ENCODE data around the gene KRTAP5-7. TPM values are rescaled to one million over a fixed set of nuclear protein-coding genes. Genes with fewer than 3 reads are reported as not detected.
"Not testable (repeated sequence)": the region's sequence is repeated elsewhere in the genome, so short reads cannot be mapped to it uniquely, and the experiment has no call there.

Gene KRTAP5-7
- total RNA-seq, 1 experiment from 2014 or later = not detected

DNA sequence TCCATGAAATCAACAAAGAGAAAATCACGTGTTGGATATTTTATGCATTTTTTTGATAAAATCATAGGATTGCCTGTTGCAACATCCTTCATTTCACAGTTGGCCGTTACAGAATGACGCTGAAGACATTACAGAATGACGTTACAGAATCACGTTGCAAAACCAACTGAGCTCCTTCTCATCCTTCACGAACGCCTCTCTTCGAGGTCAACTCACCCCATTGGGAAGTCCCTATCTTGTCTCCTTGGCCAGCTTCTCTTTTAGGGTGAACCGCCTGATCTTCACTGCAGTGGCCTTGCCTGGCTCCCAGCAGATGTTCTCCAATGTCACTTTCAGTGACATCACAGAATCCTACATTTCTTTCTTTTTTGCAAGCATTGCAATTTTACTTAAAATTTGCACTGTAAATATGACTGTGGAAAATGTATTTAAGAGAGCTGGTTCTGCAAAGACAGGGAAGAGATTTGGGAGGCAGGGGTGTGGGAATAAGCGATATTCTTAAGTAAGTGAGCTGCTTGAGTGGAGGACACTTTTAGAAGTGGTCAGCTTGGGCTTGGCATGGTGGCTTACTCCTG, 5.1 kb downstream of the KRTAP5-7 start:
- DNase-seq (ENCODE audit: low spot score) = no peak

DNA sequence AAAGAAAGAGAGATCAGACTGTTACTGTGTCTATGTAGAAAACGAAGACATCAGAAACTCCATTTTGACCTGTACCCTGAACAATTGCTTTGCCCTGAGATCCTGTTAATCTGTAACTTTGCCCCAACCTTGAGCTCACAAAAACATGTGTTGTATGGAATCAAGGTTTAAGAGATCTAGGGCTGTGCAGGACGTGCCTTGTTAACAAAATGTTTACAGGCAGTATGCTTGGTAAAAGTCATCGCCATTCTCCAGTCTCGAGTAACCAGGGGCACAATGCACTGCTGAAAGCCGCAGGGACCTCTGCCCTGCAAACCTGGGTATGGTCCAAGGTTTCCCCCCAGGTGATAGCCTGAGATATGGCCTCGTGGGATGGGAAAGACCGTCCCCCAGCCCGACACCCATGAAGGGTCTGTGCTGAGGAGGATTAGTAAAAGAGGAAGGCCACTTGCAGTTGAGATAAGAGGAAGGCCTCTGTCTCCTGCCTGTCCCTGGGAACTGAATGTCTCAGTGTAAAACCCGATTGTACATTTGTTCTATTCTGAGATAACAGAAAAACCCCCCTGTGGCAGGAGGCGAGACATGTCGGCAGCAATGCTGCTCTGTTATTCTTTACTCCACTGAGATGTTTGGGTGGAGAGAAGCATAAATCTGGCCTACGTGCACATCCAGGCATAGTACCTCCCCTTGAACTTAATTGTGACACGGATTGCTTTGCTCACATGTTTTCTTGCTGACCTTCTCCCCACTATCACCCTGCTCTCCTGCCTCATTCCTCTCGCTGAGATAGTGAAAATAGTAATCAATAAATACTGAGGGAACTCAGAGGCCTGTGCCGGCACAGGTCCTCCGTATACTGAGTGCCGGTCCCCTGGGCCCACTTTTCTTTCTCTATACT, 7.9 kb downstream of the KRTAP5-7 start:
- not testable (repeated sequence) for DNase-seq (ENCODE audit: low spot score)

DNA sequence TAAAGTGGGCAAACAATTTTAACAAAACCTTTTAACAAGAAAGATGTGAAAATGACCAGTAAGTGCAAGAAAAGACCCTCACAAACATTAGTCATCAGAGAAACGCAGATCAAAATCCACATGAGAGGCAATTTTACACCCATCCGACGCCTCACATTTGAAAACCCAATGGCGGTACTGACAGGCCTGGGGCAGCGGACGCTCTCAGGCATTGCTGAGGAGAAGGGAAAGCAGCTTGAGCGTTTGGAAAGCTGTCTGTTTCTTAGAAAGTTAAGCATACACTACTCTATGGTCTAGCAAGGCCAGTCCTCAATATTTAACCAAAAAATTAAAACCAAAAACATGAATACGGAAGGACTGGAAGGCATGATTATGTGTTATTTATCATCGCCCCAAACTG, 8.8 kb downstream of the KRTAP5-7 start:
- DNase-seq (ENCODE audit: low spot score) = no peak

DNA sequence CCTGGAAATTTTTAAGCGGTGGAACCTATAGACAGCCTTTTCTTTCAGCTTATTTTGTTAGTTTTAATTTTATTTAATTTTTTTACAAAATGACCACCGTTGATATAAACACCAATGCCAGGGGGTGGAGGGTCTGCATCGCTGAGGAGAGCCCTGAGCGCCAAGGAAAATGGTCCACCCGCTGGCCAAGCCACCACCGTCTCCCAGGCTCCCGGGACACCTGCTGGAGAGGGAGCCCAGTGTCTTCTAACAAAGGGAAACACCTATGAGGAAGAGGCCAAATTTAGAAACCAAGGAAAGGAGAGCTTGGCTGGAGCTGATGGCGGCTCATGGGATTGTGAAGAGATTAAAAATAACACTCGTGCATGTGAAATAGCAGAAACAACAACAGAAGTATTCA, 10.5 kb downstream of the KRTAP5-7 start:
- DNase-seq (ENCODE audit: low spot score) = no peak

DNA sequence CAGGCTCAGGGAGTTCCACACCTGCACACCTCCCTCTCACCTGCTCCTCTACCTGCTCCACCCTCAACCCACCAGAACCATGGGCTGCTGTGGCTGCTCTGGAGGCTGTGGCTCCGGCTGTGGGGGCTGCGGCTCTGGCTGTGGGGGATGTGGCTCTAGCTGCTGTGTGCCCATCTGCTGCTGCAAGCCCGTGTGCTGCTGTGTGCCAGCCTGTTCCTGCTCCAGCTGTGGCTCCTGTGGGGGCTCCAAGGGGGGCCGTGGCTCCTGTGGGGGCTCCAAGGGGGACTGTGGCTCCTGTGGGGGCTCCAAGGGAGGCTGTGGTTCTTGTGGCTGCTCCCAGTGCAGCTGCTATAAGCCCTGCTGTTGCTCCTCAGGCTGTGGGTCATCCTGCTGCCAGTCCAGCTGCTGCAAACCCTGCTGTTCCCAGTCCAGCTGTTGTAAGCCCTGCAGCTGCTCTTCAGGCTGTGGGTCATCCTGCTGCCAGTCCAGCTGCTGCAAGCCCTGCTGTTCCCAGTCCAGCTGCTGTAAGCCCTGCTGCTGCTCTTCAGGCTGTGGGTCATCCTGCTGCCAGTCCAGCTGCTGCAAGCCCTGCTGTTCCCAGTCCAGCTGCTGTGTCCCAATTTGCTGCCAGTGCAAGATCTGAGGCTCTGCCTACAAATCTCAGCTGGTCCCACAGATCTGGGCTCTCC, 11.1 kb downstream of the KRTAP5-7 start, which contains the start of gene KRTAP5-8:
TSS of gene KRTAP5-8 (plus strand) at position 49 of the 689 bp plus-strand sequence. CDS start at position 80, 31 bp downstream.
- not testable (repeated sequence) for DNase-seq (ENCODE audit: low spot score)

DNA sequence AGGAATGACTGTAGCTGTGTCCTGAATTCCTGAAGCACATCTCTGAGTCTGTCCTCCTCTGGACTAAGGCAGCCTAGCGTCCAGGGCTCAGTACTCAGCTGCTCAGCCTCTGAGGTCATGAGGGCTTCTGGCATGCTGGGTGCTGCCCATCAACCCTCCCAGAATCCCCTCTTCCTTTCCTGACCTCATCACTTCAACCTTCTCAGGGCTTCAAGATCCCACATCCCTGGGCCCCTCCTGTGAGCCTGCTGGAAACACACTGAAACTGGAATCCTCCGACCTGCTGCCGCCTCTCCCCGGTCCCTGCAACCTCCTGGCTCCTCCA, 11.6 kb downstream of the KRTAP5-7 start:
- no peak for DNase-seq (ENCODE audit: low spot score)

DNA sequence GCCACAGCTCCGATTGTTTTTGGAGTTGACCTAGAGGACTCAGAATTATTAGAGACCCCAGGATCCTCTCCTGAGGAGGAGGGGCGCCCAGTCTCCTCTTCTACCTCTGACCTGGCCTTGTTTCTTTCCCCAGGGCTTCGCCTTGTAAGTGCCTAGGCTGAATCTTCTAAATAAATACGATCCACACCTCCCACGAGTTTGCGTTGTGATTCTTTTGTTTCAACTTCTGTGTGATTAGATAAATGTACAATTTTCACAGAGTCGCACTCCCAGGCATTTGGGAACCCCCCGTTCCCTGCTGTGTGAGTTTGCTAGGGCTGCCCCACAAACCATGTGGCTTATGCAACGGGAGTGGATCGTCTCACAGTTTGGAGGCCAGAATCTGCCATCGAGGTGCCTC, 11.9 kb downstream of the KRTAP5-7 start:
- DNase-seq (ENCODE audit: low spot score) = no peak

DNA sequence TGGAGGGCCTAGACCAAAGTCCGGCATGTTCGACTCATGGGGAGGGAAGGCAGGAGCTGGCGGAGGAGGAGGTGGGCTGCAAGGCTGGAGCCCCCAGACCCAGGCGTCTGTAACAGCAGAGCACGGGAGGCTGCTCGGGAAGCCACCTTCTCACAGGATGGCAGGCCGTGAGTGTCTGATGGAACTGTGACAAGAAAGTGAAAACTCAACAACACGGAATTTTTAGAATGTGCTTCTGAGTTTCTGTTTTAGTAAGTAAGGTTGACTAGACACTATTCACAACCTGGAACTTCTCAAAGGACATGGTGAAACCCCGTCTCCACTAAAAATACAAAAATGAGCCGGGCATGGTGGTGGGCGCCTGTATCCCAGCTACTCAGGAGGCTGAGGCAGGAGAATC, 12.9 kb downstream of the KRTAP5-7 start:
- DNase-seq (ENCODE audit: low spot score) = not testable (repeated sequence)

DNA sequence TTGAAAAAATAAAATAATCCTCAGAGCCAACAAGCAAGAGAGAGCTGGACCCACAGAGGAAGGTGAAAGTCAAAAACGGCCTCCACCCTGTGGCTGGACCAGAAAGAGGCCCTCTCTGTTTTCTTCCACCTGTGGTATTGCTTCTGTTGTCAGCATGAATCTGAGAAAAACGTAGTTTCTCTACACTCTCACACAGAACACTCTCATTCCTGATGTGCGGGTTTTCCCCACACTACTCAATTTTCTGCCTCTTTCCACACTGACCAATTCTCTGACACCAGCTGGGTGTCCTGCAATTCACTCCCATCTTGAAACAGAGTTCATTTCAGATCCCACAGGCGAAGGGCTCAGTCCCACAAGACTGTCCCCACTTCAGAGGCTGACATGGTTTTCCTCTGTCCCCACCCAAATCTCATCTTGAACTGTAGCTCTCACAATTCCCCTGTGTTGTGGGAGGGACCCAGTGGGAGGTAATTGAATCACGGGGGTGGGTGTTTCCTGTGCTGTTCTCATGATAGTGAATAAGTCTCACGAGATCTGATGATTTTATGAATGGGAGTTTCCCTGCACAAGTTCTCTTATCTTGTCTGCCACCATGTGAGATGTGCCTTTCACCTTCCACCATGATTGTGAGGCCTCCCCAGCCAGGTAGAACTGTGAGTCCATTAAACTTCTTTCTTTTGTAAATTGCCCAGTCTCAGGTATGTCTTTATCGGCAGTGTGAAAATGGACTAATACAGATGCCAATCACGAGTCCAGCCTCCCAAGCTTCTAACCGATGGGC, 13.6 kb downstream of the KRTAP5-7 start:
- DNase-seq (ENCODE audit: low spot score) = not testable (repeated sequence)

DNA sequence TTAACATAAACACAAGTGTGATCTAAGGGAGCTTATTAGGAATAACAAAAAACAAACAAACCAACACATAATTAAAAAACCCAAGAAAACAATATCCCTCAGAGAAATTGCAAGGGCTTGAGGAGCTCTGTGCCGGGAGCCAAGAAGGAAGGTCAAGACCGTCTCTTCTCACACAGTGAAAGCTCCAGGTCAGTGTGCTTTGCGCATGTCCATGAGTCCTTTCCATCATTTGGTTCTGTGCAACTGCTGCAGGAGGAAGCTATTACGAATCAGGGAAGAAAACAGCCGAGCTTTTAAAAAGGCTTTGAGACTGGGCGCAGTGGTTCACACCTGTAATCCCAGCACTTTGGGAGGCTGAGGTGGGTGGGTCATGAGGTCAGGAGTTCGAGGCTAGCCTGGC, 15.3 kb downstream of the KRTAP5-7 start:
- DNase-seq (ENCODE audit: low spot score) = no peak

DNA sequence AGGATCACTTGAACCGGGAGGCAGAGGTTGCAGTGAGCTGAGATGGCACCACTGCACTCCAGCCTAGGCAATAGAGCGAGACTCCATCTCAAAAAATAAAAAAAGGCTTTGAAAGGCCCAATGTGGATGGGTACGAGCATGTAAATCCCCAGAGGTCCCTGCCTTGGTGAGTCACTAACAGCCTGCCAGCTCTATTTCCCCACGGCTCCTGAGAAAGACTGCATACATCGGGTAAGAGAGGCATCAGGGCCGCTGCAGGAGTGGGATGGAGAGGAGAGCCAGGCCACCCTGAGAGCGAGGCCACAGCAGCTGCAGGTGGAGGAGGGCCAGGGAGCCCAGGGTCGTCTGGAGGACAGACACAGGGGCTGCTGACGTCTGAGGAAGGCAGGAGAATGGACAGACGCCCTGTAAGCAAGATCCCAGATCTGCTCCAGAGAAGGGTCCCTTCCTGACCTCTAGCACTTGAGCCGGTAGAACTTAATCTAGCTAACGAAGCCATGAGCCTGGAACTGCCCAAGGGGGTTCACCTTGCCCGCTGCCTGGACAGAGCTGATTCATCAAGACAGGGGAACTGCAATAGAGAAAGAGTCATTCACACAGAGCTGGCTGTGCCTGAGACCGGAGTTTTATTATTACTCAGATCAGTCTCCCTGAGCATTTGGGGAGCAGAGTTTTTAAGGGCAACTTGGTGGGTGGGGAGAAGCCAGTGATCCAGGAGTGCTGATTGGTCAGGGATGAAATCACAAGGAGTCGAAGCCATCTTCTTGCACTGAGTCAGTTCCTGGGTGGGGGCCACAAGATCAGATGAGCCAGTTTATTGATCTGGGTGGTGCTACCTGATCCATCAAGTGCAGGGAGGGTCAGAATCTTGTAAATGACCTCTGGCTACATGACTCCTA, 16.1 kb downstream of the KRTAP5-7 start:
- DNase-seq (ENCODE audit: low spot score) = no peak

DNA sequence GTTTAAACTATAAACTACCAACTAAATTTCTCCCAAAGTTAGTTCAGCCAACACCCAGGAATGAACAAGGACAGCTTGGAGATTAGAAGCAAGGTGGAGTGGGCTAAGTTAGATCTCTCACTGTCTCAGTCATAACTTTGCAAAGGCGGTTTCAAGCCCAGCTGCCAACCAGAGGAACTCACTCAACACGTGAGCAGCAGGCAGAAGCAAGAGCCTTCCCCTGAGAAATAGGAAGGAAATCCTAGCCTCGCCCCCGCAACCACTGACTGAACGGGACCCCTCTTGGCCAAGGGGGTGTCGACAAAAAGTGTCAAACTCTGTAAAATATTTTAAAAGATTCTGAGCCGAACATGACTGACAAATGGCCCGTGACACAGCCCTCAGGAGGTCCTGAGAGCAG, 16.8 kb downstream of the KRTAP5-7 start:
- no peak for DNase-seq (ENCODE audit: low spot score)

DNA sequence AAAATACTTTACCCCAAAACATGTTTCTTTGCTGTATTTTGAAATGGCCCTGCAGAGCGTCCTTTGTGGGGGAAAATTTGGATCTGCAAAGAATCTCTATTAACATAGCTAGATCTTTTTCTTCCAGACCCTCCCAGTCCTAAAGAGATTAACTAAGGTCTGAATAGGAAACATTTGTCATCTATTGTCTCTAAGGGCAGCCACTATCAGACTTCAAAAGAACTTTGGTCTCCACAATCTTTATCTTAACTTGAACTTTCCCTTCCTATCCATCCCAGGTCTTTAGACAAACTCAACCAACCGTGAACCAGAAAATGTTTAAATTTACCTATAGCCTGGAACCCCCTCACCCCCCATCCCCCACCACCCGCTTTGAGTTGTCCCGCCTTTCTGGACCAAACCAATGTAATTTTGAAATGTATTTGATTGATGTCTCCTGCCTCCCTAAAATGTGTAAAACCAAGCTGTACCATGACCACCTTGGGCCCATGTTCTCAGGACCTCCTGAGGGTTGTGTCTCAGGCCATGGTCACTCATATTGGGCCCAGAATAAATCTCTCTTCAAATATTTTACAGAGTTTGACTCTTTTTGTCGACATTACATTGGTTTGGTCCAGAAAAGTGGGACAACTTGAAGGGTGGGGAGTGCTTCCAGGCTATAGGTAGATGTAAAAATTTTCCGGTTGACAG, 17.6 kb downstream of the KRTAP5-7 start:
- no peak for DNase-seq (ENCODE audit: low spot score)

DNA sequence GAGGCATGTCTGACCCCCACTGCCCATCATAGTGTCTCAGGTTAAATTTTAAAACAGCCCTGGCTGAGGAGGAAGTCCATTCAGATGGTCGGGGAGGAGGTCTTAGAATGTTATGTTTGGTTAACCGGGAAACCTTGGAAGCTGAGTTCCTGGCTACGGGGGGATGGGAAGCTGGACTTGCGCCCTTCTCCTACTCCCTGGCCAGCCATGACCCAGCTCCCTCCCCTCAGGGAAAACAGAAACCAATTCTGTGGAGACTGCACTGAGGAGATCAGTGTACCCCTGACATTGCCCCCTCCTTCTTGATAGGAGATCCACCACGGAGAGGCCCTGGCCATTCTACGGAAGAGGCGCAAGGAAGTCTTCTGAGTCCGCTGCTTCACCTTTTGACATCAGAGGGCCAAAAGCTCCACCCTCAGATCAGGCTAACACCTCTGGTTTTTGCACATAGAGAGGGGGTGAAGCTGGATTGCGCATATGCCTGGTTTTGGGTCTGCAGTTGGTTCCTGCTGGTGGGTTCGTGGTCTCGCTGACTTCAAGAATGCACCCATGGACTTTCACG, 18.4 kb downstream of the KRTAP5-7 start:
- DNase-seq (ENCODE audit: low spot score) = no peak

DNA sequence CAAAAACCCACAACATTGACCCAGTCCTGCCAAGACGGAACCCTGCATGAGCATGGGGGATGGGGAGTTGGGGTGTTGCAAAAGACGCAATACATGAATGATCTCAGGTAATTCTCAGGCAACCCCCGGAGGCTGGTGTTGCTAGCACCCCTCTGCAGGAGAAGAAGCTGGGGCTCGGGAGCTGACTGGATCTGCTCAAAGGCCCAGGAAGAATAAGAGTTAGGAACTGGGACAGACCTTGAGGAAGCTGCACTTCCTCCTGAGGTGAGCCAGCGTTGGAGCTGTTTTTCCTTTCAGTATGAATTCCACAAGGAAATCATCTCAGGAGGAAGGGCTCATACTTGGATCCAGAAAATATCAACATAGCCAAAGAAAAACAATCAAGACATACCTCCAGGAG, 21.1 kb downstream of the KRTAP5-7 start, which contains the start of gene KRTAP5-9:
TSS of gene KRTAP5-9 (plus strand) at position 301 of the 400 bp plus-strand sequence. CDS start 238 bp downstream, outside the sequence.
- no peak for DNase-seq (ENCODE audit: low spot score)

DNA sequence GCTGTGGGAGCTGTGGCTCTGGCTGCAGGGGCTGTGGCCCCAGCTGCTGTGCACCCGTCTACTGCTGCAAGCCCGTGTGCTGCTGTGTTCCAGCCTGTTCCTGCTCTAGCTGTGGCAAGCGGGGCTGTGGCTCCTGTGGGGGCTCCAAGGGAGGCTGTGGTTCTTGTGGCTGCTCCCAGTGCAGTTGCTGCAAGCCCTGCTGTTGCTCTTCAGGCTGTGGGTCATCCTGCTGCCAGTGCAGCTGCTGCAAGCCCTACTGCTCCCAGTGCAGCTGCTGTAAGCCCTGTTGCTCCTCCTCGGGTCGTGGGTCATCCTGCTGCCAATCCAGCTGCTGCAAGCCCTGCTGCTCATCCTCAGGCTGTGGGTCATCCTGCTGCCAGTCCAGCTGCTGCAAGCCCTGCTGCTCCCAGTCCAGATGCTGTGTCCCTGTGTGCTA, 21.7 kb downstream of the KRTAP5-7 start:
- no peak for DNase-seq (ENCODE audit: low spot score)

DNA sequence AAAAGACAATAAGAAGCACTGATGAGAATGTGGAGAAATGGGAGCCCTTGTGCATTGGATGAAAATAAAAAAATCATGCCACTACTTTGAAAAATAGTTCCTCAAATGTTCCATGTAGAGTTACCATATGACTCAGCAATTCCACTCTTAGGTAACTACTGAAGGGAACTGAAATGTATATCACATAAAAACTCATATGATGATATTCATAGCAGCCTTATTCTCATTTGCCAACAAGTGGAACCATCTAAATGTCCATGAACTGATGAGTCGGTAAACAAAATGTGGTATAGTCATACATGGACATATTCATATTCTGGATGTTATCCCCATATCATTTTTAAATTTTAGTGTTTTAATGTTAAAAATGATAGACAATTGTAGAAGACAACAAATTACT, 24.6 kb downstream of the KRTAP5-7 start:
- no peak for DNase-seq (ENCODE audit: low spot score)

DNA sequence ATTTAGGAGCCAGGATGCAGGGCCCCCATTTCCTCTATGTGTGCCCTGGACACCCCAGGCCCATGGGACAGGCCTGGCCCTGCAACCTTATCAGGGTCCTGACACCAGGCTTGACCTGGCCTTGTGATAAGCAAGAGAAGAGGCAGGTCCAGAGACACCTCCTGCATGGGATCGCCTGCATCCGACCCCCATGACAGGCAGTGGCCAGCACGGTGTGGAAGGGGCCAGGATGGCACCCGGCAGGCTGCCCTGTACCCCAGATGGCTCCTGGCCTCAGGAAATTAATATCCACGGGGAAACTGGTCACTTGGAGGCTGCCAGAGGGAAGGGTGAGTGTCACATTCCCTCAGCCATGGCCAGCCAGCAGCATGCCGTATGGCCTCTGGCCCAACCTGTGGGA, 27.9 kb downstream of the KRTAP5-7 start:
- no peak for DNase-seq (ENCODE audit: low spot score)

DNA sequence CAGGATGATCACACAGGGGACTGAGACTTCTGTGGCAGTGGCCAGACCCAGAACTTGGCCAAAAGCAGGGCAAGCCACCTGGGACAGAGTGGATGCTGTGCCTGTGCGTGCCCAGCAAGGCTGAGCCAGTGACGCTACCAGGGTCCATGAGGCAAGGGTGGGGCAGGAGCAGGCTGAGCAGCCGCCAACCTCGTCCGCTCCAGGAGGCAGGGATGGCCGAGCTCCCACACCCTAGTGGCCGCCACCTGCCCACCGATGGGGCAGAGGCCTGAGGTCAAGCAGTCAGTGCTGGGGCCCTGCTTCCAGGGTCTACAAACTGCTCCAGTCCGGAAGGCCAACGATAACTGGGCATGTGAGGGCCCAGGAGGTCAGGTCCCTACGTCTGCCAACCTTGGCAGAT, 28.4 kb downstream of the KRTAP5-7 start:
- DNase-seq (ENCODE audit: low spot score) = no peak

DNA sequence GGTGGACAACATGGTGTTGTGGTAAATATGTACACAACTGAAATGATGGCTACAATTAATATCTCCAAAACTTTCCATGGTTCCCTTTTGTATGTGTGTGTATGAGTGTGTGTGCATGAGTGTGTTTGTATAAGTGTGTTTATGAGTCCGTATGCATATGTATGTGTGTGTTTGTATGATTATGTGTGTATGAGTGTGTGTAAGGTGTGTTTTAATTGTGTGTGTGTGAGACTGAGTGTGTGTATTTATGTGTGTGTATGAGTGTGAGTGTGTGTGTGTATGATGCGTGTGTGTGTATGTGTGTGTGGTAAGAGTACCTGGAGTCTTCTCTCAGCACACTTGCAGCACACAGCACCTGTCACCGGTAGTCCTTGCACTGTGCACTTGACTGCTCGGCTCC, 29.0 kb downstream of the KRTAP5-7 start:
- DNase-seq (ENCODE audit: low spot score) = no peak

Data from A172 (cell line).